Neural cell (in vitro differentiated cells): ENCODE results near the gene AVEN. TPM values are rescaled to one million over a fixed set of nuclear protein-coding genes. Genes with fewer than 3 reads are reported as not detected.

Source experiments
- H2AFZ ChIP-seq: fragments of 200-600, 300-800 bp; sonication (generic), shearing (Covaris generic); 2 replicates; pipeline ENCODE4 v1.6.0; 2014; ENCODE audit warnings: low read depth, mild to moderate bottlenecking, antibody characterized with exemption, low read length, moderate library complexity
- H3F3A ChIP-seq: fragments of 200-600 bp; shearing (Covaris generic); 2 replicates; pipeline ENCODE4 v1.6.1; 2016; ENCODE audit warnings: mild to moderate bottlenecking, moderate library complexity, mixed read lengths, antibody characterized with exemption, low read length; ENCODE audit not compliant: insufficient read depth, poor library complexity, severe bottlenecking
- H3K27ac ChIP-seq: fragments of 200-600, 300-800 bp; sonication (generic), shearing (Covaris generic); 2 replicates; pipeline ENCODE4 v1.5.1; 2014; ENCODE audit warnings: mild to moderate bottlenecking, low read length, moderate library complexity
- H3K27me3 ChIP-seq: fragments of 300-800, 200-600 bp; sonication (generic), shearing (Covaris generic); 2 replicates; pipeline ENCODE4 v1.6.0; 2014; ENCODE audit warnings: mild to moderate bottlenecking, low read depth, low read length, moderate library complexity; ENCODE audit not compliant: insufficient read depth
- H3K36me3 ChIP-seq: fragments of 300-800, 200-600 bp; sonication (generic), shearing (Covaris generic); 2 replicates; pipeline ENCODE4 v1.5.1; 2014; ENCODE audit warnings: mild to moderate bottlenecking, antibody characterized with exemption, low read length, moderate library complexity; ENCODE audit not compliant: insufficient read depth
- H3K4me2 ChIP-seq: fragments of 300-800, 200-600 bp; sonication (generic), shearing (Covaris generic); 2 replicates; pipeline ENCODE4 v1.6.0; 2014; ENCODE audit warnings: mild to moderate bottlenecking, low read length
- H3K4me3 ChIP-seq: fragments of 300-800, 200-600 bp; sonication (generic), shearing (Covaris generic); 2 replicates; pipeline ENCODE4 v1.5.1; 2014; ENCODE audit warnings: mild to moderate bottlenecking, low read length, moderate library complexity
- H3K79me2 ChIP-seq: fragments of 200-600 bp; shearing (Covaris generic); replicated peaks from 2 replicates; pipeline ENCODE4 v1.6.0; 2014; ENCODE audit warnings: mild to moderate bottlenecking, low read length, moderate library complexity; ENCODE audit not compliant: insufficient read depth
- H3K9ac ChIP-seq: fragments of 300-800, 200-600 bp; sonication (generic), shearing (Covaris generic); 2 replicates; pipeline ENCODE4 v1.6.1; 2016; ENCODE audit warnings: mild to moderate bottlenecking, low read length, mixed read lengths
- H3K9me2 ChIP-seq: fragments of 200-600 bp; shearing (Covaris generic); 2 replicates; pipeline ENCODE4 v1.6.1; 2016; ENCODE audit warnings: mild to moderate bottlenecking, low read length, mixed read lengths; ENCODE audit not compliant: insufficient read depth
- H3K9me3 ChIP-seq: fragments of 200-600, 300-800 bp; sonication (generic), shearing (Covaris generic); 2 replicates; pipeline ENCODE4 v1.6.1; 2016; ENCODE audit warnings: mild to moderate bottlenecking, mixed run types, low read length, moderate library complexity, mixed read lengths
- H4K20me1 ChIP-seq: fragments of 200-600 bp; shearing (Covaris generic); 2 replicates; pipeline ENCODE4 v1.6.1; 2016; ENCODE audit warnings: mild to moderate bottlenecking, mixed run types; ENCODE audit not compliant: insufficient read depth
- CTCF ChIP-seq: fragments of 450-650 bp; IDR thresholded peaks from 2 replicates; pipeline ENCODE4 v1.5.1; 2014; ENCODE audit warnings: antibody characterized with exemption, mild to moderate bottlenecking, moderate library complexity; ENCODE audit not compliant: poor library complexity, severe bottlenecking
- EP300 ChIP-seq: fragments of 450-650 bp; conservative IDR thresholded peaks from 2 replicates; pipeline ENCODE4 v1.6.1; 2014; ENCODE audit warnings: antibody characterized with exemption, mild to moderate bottlenecking, moderate library complexity; ENCODE audit not compliant: poor library complexity, severe bottlenecking
- EZH2 ChIP-seq: fragments of 200-600, 300-800 bp; shearing (Covaris generic), sonication (generic); IDR thresholded peaks from 2 replicates; pipeline ENCODE4 v1.6.1; 2014; ENCODE audit warnings: antibody characterized with exemption, low read length, borderline replicate concordance, mild to moderate bottlenecking; ENCODE audit not compliant: insufficient read depth, poor library complexity, severe bottlenecking
- MXI1 ChIP-seq: fragments of 450-650 bp; conservative IDR thresholded peaks from 2 replicates; pipeline ENCODE4 v1.6.1; 2014; ENCODE audit warnings: antibody characterized with exemption, mild to moderate bottlenecking; ENCODE audit not compliant: poor library complexity, severe bottlenecking
- POLR2AphosphoS5 ChIP-seq: IDR thresholded peaks from 2 replicates; pipeline ENCODE4 v1.6.1; 2012
- RAD21 ChIP-seq: fragments of 450-650 bp; conservative IDR thresholded peaks from 2 replicates; pipeline ENCODE4 v1.6.1; 2014; ENCODE audit warnings: antibody characterized with exemption, mild to moderate bottlenecking, moderate library complexity
- REST ChIP-seq: IDR thresholded peaks from 2 replicates; pipeline ENCODE4 v1.6.1; 2012; ENCODE audit warnings: borderline replicate concordance
- SMC3 ChIP-seq: fragments of 450-650 bp; conservative IDR thresholded peaks from 2 replicates; pipeline ENCODE4 v1.6.1; 2014; ENCODE audit warnings: antibody characterized with exemption, mild to moderate bottlenecking, moderate library complexity; ENCODE audit not compliant: poor library complexity
- TAF1 ChIP-seq: IDR thresholded peaks from 2 replicates; pipeline ENCODE4 v1.6.1; 2012; ENCODE audit warnings: low read depth
- polyA plus RNA-seq: library from polyadenylated mRNA; depleted of rRNA; stranded (reverse); fragments of >200 nt; gene quantifications from 2 replicates; pipeline ENCODE4 v1.2.3, GENCODE V29; 2014

AVEN gene
- polyA plus RNA-seq, 1 donor from 2014 or later, result 14.1 TPM

- Histone ChIP-seq H3K79me2 (no peaks in the 10 kb centered on the region), H3K9me2 (no peaks in the 10 kb centered on the region)
- TF ChIP-seq POLR2AphosphoS5 (no peak), RAD21 (no peak), CTCF (no peak), SMC3 (no peak), REST (no peak)
Measured at GRCh38 chr15:33852094-33852493, 186.9 kb downstream of the AVEN start.

GRCh38 chr15:33851079-33851478, 187.9 kb downstream of the AVEN start:
- Histone ChIP-seq H3K9ac (no peak overlapping the region), H3K27ac (no peak overlapping the region), H3K4me2 (no peak overlapping the region), H3K79me2 (no peaks in the 10 kb centered on the region), H4K20me1 (no peaks in the 10 kb centered on the region), H3K36me3 (no peaks in the 10 kb centered on the region), H3K9me2 (no peaks in the 10 kb centered on the region), H3F3A (no peaks in the 10 kb centered on the region), H3K27me3 (no peaks in the 10 kb centered on the region), H3K9me3 (no peaks in the 10 kb centered on the region), H2AFZ (no peak overlapping the region), H3K4me3 (no peak overlapping the region)
- TF ChIP-seq CTCF, result no peak

More at GRCh38 chr15:33852094-33852493, 186.9 kb downstream of the AVEN start:
- Histone ChIP-seq H3F3A (no peaks in the 10 kb centered on the region), H2AFZ (no peak overlapping the region), H3K36me3 (no peaks in the 10 kb centered on the region), H3K27me3 (no peaks in the 10 kb centered on the region), H3K9ac (no peak overlapping the region), H3K4me2 (no peak overlapping the region), H4K20me1 (no peaks in the 10 kb centered on the region), H3K9me3 (no peaks in the 10 kb centered on the region), H3K27ac (no peak overlapping the region), H3K4me3 (no peak overlapping the region)

- Histone ChIP-seq H3K4me3 (no peak overlapping the region), H3K36me3 (no peaks in the 10 kb centered on the region), H3K9me2 (no peaks in the 10 kb centered on the region), H3K4me2 (no peak overlapping the region), H3F3A (no peaks in the 10 kb centered on the region), H3K9me3 (no peaks in the 10 kb centered on the region), H3K27ac (no peak overlapping the region), H3K27me3 (no peaks in the 10 kb centered on the region), H2AFZ (no peak overlapping the region), H3K79me2 (no peaks in the 10 kb centered on the region), H4K20me1 (no peaks in the 10 kb centered on the region), H3K9ac (no peak overlapping the region)
- TF ChIP-seq EP300 (no peak), CTCF (no peak), POLR2AphosphoS5 (no peak), SMC3 (no peak), TAF1 (no peak), REST (no peak), EZH2 (no peak), RAD21 (no peak), MXI1 (no peak)
Measured at GRCh38 chr15:33848011-33848410, 191.0 kb downstream of the AVEN start.
